GM12878 (cell line): ENCODE measurements around the gene KIF1C. TPM values are rescaled to one million over a fixed set of nuclear protein-coding genes. Genes with fewer than 3 reads are reported as not detected.

Experiments
- ASH2L ChIP-seq: fragments of 300-600, 200-600 bp; sonication (generic); IDR thresholded peaks from 2 replicates; pipeline ENCODE4 v1.6.1; 2017; ENCODE audit warnings: low read depth, mild to moderate bottlenecking, borderline replicate concordance
- BHLHE40 ChIP-seq, 2 experiments: fragments of 450-650 bp in 1 of 2; IDR thresholded peaks; 2 replicates each; pipeline ENCODE4 v1.6.1; 2011 to 2017; ENCODE audit warnings: low read depth in 2 of 2, borderline replicate concordance in 1 of 2, improper control_type of control experiment in 1 of 2, low read length in 1 of 2, mild to moderate bottlenecking in 1 of 2
- BMI1 ChIP-seq: fragments of 450-650 bp; IDR thresholded peaks from 2 replicates; pipeline ENCODE4 v1.6.1; 2016; ENCODE audit warnings: mild to moderate bottlenecking, moderate library complexity, borderline replicate concordance
- CEBPZ ChIP-seq: fragments of 150-350 bp; IDR thresholded peaks from 2 replicates; pipeline ENCODE4 v1.6.1; 2016; ENCODE audit warnings: low read depth, low read length
- CHD1 ChIP-seq: IDR thresholded peaks from 2 replicates; pipeline ENCODE4 v1.6.1; 2012; ENCODE audit warnings: low read depth, low read length, improper control_type of control experiment
- DPF2 ChIP-seq: fragments of 450-650 bp; IDR thresholded peaks from 2 replicates; pipeline ENCODE4 v1.6.1; 2017; ENCODE audit warnings: mild to moderate bottlenecking
- HSF1 ChIP-seq: fragments of 150-350 bp; IDR thresholded peaks from 2 replicates; pipeline ENCODE4 v1.6.1; 2014; ENCODE audit warnings: mild to moderate bottlenecking, low read depth, low read length
- KDM1A ChIP-seq: fragments of 200-600 bp; sonication (generic); IDR thresholded peaks from 2 replicates; pipeline ENCODE4 v1.6.1; 2016; ENCODE audit warnings: borderline replicate concordance
- MEF2A ChIP-seq: IDR thresholded peaks from 2 replicates; pipeline ENCODE4 v1.6.1; 2011; ENCODE audit warnings: low read depth, mild to moderate bottlenecking, low read length, moderate library complexity; ENCODE audit not compliant: insufficient read depth
- MEF2B ChIP-seq: fragments of 450-650 bp; IDR thresholded peaks from 2 replicates; pipeline ENCODE4 v1.6.1; 2018; ENCODE audit warnings: mild to moderate bottlenecking, moderate library complexity; ENCODE audit not compliant: partially characterized antibody, poor library complexity, severe bottlenecking
- MTA2 ChIP-seq: fragments of 450-650 bp; IDR thresholded peaks from 2 replicates; pipeline ENCODE4 v1.6.1; 2016; ENCODE audit warnings: low read depth, mild to moderate bottlenecking, moderate library complexity
- MXI1 ChIP-seq: fragments of 150-350 bp; IDR thresholded peaks from 2 replicates; pipeline ENCODE4 v1.6.1; 2011; ENCODE audit warnings: low read depth, mild to moderate bottlenecking, inconsistent platforms, low read length, improper control_type of control experiment
- NRF1 ChIP-seq: conservative IDR thresholded peaks from 2 replicates; pipeline ENCODE4 v1.6.1; 2011; ENCODE audit warnings: mild to moderate bottlenecking, low read depth, low read length, improper control_type of control experiment
- RBBP5 ChIP-seq: fragments of 200-600 bp; sonication (generic); conservative IDR thresholded peaks from 2 replicates; pipeline ENCODE4 v1.6.1; 2016
- RELA ChIP-seq: fragments of 450-650 bp; IDR thresholded peaks from 2 replicates; pipeline ENCODE4 v1.8.0; 2014; ENCODE audit warnings: borderline replicate concordance; ENCODE audit not compliant: partially characterized antibody
- SIN3A ChIP-seq: IDR thresholded peaks from 2 replicates; pipeline ENCODE4 v1.6.1; 2012; ENCODE audit warnings: low read depth, low read length, improper control_type of control experiment
- SMAD1 ChIP-seq: fragments of 450-650 bp; IDR thresholded peaks from 2 replicates; pipeline ENCODE4 v1.6.1; 2018; ENCODE audit warnings: mild to moderate bottlenecking, low read depth; ENCODE audit not compliant: partially characterized antibody
- SP1 ChIP-seq: IDR thresholded peaks from one replicate; pipeline ENCODE4 v1.6.1; 2011; ENCODE audit warnings: low read depth, low read length
- STAT1 ChIP-seq: fragments of 450-650 bp; conservative IDR thresholded peaks from 2 replicates; pipeline ENCODE4 v1.6.1; 2014; ENCODE audit warnings: antibody characterized with exemption, mild to moderate bottlenecking
- STAT3 ChIP-seq: IDR thresholded peaks from 2 replicates; pipeline ENCODE4 v1.6.1; 2011; ENCODE audit warnings: low read depth, low read length, improper control_type of control experiment
- TAF1 ChIP-seq: IDR thresholded peaks from 2 replicates; pipeline ENCODE4 v1.6.1; 2011; ENCODE audit warnings: mild to moderate bottlenecking, low read depth, low read length, borderline replicate concordance
- WRNIP1 ChIP-seq: IDR thresholded peaks from 2 replicates; pipeline ENCODE4 v1.6.1; 2011; ENCODE audit warnings: low read depth, low read length, improper control_type of control experiment, borderline replicate concordance
- YBX1 ChIP-seq: fragments of 450-650 bp; IDR thresholded peaks from 2 replicates; pipeline ENCODE4 v1.6.1; 2016; ENCODE audit warnings: antibody characterized with exemption
- ZNF384 ChIP-seq: IDR thresholded peaks from 2 replicates; pipeline ENCODE4 v1.6.1; 2012; ENCODE audit warnings: low read depth, mild to moderate bottlenecking, low read length, improper control_type of control experiment, borderline replicate concordance
- polyA plus RNA-seq, 11 experiments: library from polyadenylated mRNA; depleted of rRNA in 4 of 11; unstranded in 6 of 11; stranded (reverse) in 5 of 11; fragments of >200 nt; fragmentation: Nextera tagmentation in 4 of 11; fragmentation: Illumina TruSeq in 1 of 11; extraction: Ambion mirVana in 4 of 11; extraction: Trizol in 1 of 11; gene quantifications; 1 replicate in 1 of 11; 2 replicates in 10 of 11; pipeline versions ENCODE4 v1.2.1 to v1.2.3, GENCODE V29; 2011 to 2016; ENCODE audit warnings: inconsistent platforms in 2 of 11, missing spikeins in 2 of 11, low read depth in 1 of 11
- total RNA-seq, 4 experiments: library from RNA; depleted of rRNA in 3 of 4; stranded (reverse); fragments of >200 nt in 3 of 4; fragmentation: Illumina TruSeq in 1 of 4; extraction: Trizol in 1 of 4; gene quantifications; 2 replicates each; pipeline versions ENCODE4 v1.2.1 to v1.2.3, GENCODE V29; 2013 to 2021

KIF1C gene
- total and polyA plus RNA-seq, 10 of the 15 experiments (the other 5 are each of a cell fraction or from before 2014, with no cell fraction given), result 1.4 to 65.9 (median 21.1) TPM

GRCh38 chr17:5031365-5032082 lies 33.8 kb downstream of the KIF1C start (continued):
- TF ChIP-seq BMI1, result no peak
- TF ChIP-seq WRNIP1, result no peak
- peak; percentile 65; the same call in 1 of the 2 replicates for TF ChIP-seq MXI1
- TF ChIP-seq MEF2B, result peak; percentile 66
- no peak for TF ChIP-seq SMAD1
- no peak for TF ChIP-seq MEF2A
- no peak for TF ChIP-seq YBX1
- no peak for TF ChIP-seq CEBPZ
- no peak for TF ChIP-seq HSF1
- no peak for TF ChIP-seq ZNF384
- no peak for TF ChIP-seq RELA
- no peak for TF ChIP-seq KDM1A
- no peak for TF ChIP-seq RBBP5
- no peak for TF ChIP-seq SP1
- TF ChIP-seq BHLHE40 (IDR thresholded peaks at IDR 0.05; ENCODE audit: borderline replicate concordance in 1 of 2, low read depth in 2 of 2, low read length in 1 of 2), result no peak
- no peak for TF ChIP-seq SIN3A
- no peak for TF ChIP-seq MTA2
- TF ChIP-seq STAT3, result no peak
- no peak for TF ChIP-seq ASH2L
- TF ChIP-seq NRF1, result no peak
- TF ChIP-seq STAT1, result no peak
- no peak for TF ChIP-seq TAF1
- TF ChIP-seq DPF2, result 0 out of 2 replicates have a peak, but pooled peaks have one; percentile 41
- TF ChIP-seq CHD1, result no peak
